ENCODE results near the gene TP53BP2.
"Not testable (repeated sequence)": the region's sequence is repeated elsewhere in the genome, so short reads cannot be mapped to it uniquely, and the experiment has no call there.

The TP53BP2 gene

GRCh38 chr1:223738465-223739365 is 107.0 kb downstream of the TP53BP2 start:
- no peak for DNase-seq

- no peak for DNase-seq
Observed at GRCh38 chr1:223737342-223737741, 108.4 kb downstream of the TP53BP2 start.

- not testable (repeated sequence) for DNase-seq
Observed at GRCh38 chr1:223736638-223737037, 109.1 kb downstream of the TP53BP2 start.

GRCh38 chr1:223733898-223734852 is 111.6 kb downstream of the TP53BP2 start:
- no peak for DNase-seq

GRCh38 chr1:223732993-223733798 is 112.6 kb downstream of the TP53BP2 start:
- no peak for DNase-seq

- DNase-seq = no peak
Observed at GRCh38 chr1:223731133-223731770, 114.5 kb downstream of the TP53BP2 start.

GRCh38 chr1:223730479-223731132 is 115.1 kb downstream of the TP53BP2 start:
- no peak for DNase-seq

GRCh38 chr1:223729906-223730305 is 115.8 kb downstream of the TP53BP2 start:
- DNase-seq = no peak

All from stimulated activated CD4-positive, alpha-beta T cell treated with anti-CD3 and anti-CD28 coated beads, Interleukin-15, amount 100 ng/mL, for 24 hours (primary cell).